H9 (cell line): Measurements from ENCODE around the gene STK38L. TPM values are rescaled to one million over a fixed set of nuclear protein-coding genes. Genes with fewer than 3 reads are reported as not detected.

Experiments
- DNase-seq: peaks from one replicate; pipeline ENCODE4 v3.0.0-alpha.2; 2017
- H2AFZ ChIP-seq: one replicate; pipeline ENCODE4 v1.6.1; 2013; ENCODE audit warnings: mild to moderate bottlenecking, low read length, control low read depth, moderate library complexity
- H2AK5ac ChIP-seq: 2 replicates; pipeline ENCODE4 v1.6.1; 2013; ENCODE audit warnings: low read length, control low read depth, mixed read lengths; ENCODE audit not compliant: insufficient read length
- H2BK120ac ChIP-seq: one replicate; pipeline ENCODE4 v1.6.1; 2013; ENCODE audit warnings: low read depth, mild to moderate bottlenecking, low read length, control low read depth, inconsistent platforms; ENCODE audit not compliant: poor library complexity, severe bottlenecking
- H2BK12ac ChIP-seq: 2 replicates; pipeline ENCODE4 v1.6.1; 2013; ENCODE audit warnings: low read length, control low read depth, mixed read lengths, low read depth; ENCODE audit not compliant: insufficient read length
- H2BK15ac ChIP-seq: 2 replicates; pipeline ENCODE4 v1.6.1; 2013; ENCODE audit warnings: low read depth, low read length, control low read depth
- H2BK20ac ChIP-seq: one replicate; pipeline ENCODE4 v1.6.1; 2013; ENCODE audit warnings: low read depth, mild to moderate bottlenecking, low read length, control low read depth, inconsistent platforms; ENCODE audit not compliant: poor library complexity, severe bottlenecking
- H2BK5ac ChIP-seq: 2 replicates; pipeline ENCODE4 v1.6.1; 2013; ENCODE audit warnings: low read length, control low read depth, mixed read lengths; ENCODE audit not compliant: insufficient read length
- H3K14ac ChIP-seq: 2 replicates; pipeline ENCODE4 v1.6.1; 2013; ENCODE audit warnings: low read length, control low read depth; ENCODE audit not compliant: insufficient read depth
- H3K18ac ChIP-seq: 2 replicates; pipeline ENCODE4 v1.6.1; 2013; ENCODE audit warnings: low read depth, mild to moderate bottlenecking, mixed read lengths, low read length, control low read depth; ENCODE audit not compliant: insufficient read length
- H3K23ac ChIP-seq: 2 replicates; pipeline ENCODE4 v1.6.1; 2013; ENCODE audit warnings: low read length, control low read depth, mixed read lengths, low read depth; ENCODE audit not compliant: insufficient read length
- H3K23me2 ChIP-seq: 2 replicates; pipeline ENCODE4 v1.6.1; 2013; ENCODE audit warnings: low read depth, mild to moderate bottlenecking, mixed read lengths, low read length, control low read depth; ENCODE audit not compliant: insufficient read length, poor library complexity, severe bottlenecking
- H3K27ac ChIP-seq: 2 replicates; pipeline ENCODE4 v1.5.1; 2013; ENCODE audit warnings: low read length, control low read depth, mixed read lengths, low read depth; ENCODE audit not compliant: insufficient read length
- H3K27me3 ChIP-seq: 2 replicates; pipeline ENCODE4 v1.6.1; 2013; ENCODE audit warnings: low read length, control low read depth, inconsistent platforms; ENCODE audit not compliant: insufficient read depth
- H3K4ac ChIP-seq: 2 replicates; pipeline ENCODE4 v1.6.1; 2013; ENCODE audit warnings: low read depth, mild to moderate bottlenecking, control low read depth, inconsistent platforms, low read length, moderate library complexity
- H3K4me1 ChIP-seq: 2 replicates; pipeline ENCODE4 v1.6.1; 2013; ENCODE audit warnings: low read length, control low read depth, inconsistent platforms; ENCODE audit not compliant: insufficient read depth
- H3K4me2 ChIP-seq: 2 replicates; pipeline ENCODE4 v1.6.1; 2013; ENCODE audit warnings: low read length, control low read depth, mixed read lengths; ENCODE audit not compliant: insufficient read length, insufficient read depth
- H3K56ac ChIP-seq: 2 replicates; pipeline ENCODE4 v1.6.1; 2013; ENCODE audit warnings: low read depth, mild to moderate bottlenecking, mixed read lengths, low read length, control low read depth; ENCODE audit not compliant: insufficient read length
- H3K79me1 ChIP-seq: 2 replicates; pipeline ENCODE4 v1.6.1; 2013; ENCODE audit warnings: low read depth, mild to moderate bottlenecking, moderate library complexity, low read length, control low read depth, inconsistent platforms; ENCODE audit not compliant: insufficient read depth, poor library complexity, severe bottlenecking
- H3K79me2 ChIP-seq: 2 replicates; pipeline ENCODE4 v1.6.1; 2013; ENCODE audit warnings: low read length, control low read depth, inconsistent platforms; ENCODE audit not compliant: insufficient read depth
- H3K9ac ChIP-seq: 2 replicates; pipeline ENCODE4 v1.6.1; 2013; ENCODE audit warnings: low read length, control low read depth, mixed read lengths; ENCODE audit not compliant: insufficient read length; ENCODE audit errors: extremely low read depth
- H3K9me3 ChIP-seq: one replicate; pipeline ENCODE4 v1.6.1; 2013; ENCODE audit warnings: low read depth, low read length, inconsistent platforms; ENCODE audit not compliant: control insufficient read depth
- H3T11ph ChIP-seq: one replicate; pipeline ENCODE4 v1.6.1; 2013; ENCODE audit warnings: mild to moderate bottlenecking, low read length, control low read depth, inconsistent platforms
- H4K20me1 ChIP-seq: one replicate; pipeline ENCODE4 v1.6.1; 2013; ENCODE audit not compliant: control insufficient read depth, insufficient read length, insufficient read depth
- H4K5ac ChIP-seq: 2 replicates; pipeline ENCODE4 v1.6.1; 2013; ENCODE audit warnings: low read depth, mild to moderate bottlenecking, mixed read lengths, low read length, control low read depth; ENCODE audit not compliant: insufficient read length
- H4K8ac ChIP-seq: replicated peaks from 2 replicates; pipeline ENCODE4 v1.6.1; 2013; ENCODE audit warnings: low read length, control low read depth, mixed read lengths, low read depth; ENCODE audit not compliant: insufficient read length
- H4K91ac ChIP-seq: 2 replicates; pipeline ENCODE4 v1.6.1; 2013; ENCODE audit warnings: low read depth, mild to moderate bottlenecking, moderate library complexity, mixed read lengths, low read length, control low read depth; ENCODE audit not compliant: insufficient read length
- H3K27ac Mint-ChIP-seq, 3 experiments: 2 replicates in 2 of 3; 3 replicates in 1 of 3; pipeline ENCODE4 v1.8.0; 2020 to 2021; ENCODE audit warnings: mixed read lengths in 3 of 3, mild to moderate bottlenecking in 1 of 3, moderate library complexity in 1 of 3
- H3K27me3 Mint-ChIP-seq: 2 replicates; pipeline ENCODE4 v1.8.0; 2021; ENCODE audit warnings: low read depth, mild to moderate bottlenecking, moderate library complexity, mixed read lengths
- H3K36me3 Mint-ChIP-seq, 3 experiments: 2 replicates in 2 of 3; 3 replicates in 1 of 3; pipeline ENCODE4 v1.8.0; 2020 to 2021; ENCODE audit warnings: low read depth in 3 of 3, mixed read lengths in 3 of 3; ENCODE audit not compliant: insufficient read depth in 1 of 3
- H3K4me1 Mint-ChIP-seq, 2 experiments: 2 replicates each; pipeline ENCODE4 v1.8.0; 2020; ENCODE audit warnings: mixed read lengths in 2 of 2
- H3K4me3 Mint-ChIP-seq, 2 experiments: 2 replicates in 1 of 2; 3 replicates in 1 of 2; pipeline ENCODE4 v1.8.0; 2020 to 2021; ENCODE audit warnings: mild to moderate bottlenecking in 2 of 2, mixed read lengths in 2 of 2, moderate library complexity in 1 of 2
- H3K9me3 Mint-ChIP-seq, 2 experiments: 2 replicates in 1 of 2; 3 replicates in 1 of 2; pipeline ENCODE4 v1.8.0; 2020; ENCODE audit warnings: mild to moderate bottlenecking in 2 of 2, mixed read lengths in 2 of 2, moderate library complexity in 1 of 2
- WGBS: extraction: QIAGEN DNeasy Blood & Tissue Kit; methylation state at CpG from one replicate; pipeline ENCODE4 v1.1.7; 2013; ENCODE audit warnings: missing lambda C conversion rate, low lambda C conversion rate, mixed read lengths; ENCODE audit not compliant: insufficient read length; ENCODE audit errors: extremely low coverage; 5-methylcytosine and 5-hydroxymethylcytosine counted together
- total RNA-seq: library from RNA; stranded (reverse); gene quantifications from 2 replicates; pipeline ENCODE4 v1.2.1, GENCODE V29; 2021
- TF ChIP-seq, protein P1 (sequence below): fragments of 200-600 bp; sonication (generic); conservative IDR thresholded peaks from 3 replicates; pipeline ENCODE4 v1.8.0; 2021; ENCODE audit warnings: antibody characterized with exemption, mild to moderate bottlenecking

Gene STK38L
- total RNA-seq, 1 experiment from 2014 or later: 44.9 TPM

DNA sequence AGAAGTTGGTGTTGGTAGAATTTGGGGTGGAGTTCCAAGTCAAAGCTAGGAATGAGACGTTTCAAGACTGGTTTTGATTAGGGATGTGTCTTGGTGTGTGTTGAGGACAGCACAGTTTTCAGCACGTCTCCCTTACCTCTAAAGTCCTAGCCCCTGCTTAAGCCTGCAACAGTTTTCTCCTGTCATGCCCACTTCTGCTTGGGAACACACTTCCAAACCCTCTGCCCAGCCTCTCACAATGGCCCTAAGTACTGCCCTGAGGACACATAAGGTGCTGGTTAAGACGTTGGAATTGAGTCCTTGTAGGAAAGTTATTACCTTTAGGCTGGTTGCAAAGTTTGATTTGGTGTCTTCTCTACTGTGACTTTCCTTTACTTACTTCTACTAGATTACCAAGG is 87.8 kb downstream of the STK38L start:
- H2BK12ac ChIP-seq: no peak overlapping the region
- H3K4me1 Mint-ChIP-seq: peaks cover 20 to 29% of the 10 kb centered on the region in 2 experiments
- no peaks in the 10 kb centered on the region for H4K20me1 ChIP-seq
- H3K27me3 Mint-ChIP-seq: peaks cover 31% of the 10 kb centered on the region
- H3K79me1 ChIP-seq: no peaks in the 10 kb centered on the region
- TF ChIP-seq, protein P1, sequence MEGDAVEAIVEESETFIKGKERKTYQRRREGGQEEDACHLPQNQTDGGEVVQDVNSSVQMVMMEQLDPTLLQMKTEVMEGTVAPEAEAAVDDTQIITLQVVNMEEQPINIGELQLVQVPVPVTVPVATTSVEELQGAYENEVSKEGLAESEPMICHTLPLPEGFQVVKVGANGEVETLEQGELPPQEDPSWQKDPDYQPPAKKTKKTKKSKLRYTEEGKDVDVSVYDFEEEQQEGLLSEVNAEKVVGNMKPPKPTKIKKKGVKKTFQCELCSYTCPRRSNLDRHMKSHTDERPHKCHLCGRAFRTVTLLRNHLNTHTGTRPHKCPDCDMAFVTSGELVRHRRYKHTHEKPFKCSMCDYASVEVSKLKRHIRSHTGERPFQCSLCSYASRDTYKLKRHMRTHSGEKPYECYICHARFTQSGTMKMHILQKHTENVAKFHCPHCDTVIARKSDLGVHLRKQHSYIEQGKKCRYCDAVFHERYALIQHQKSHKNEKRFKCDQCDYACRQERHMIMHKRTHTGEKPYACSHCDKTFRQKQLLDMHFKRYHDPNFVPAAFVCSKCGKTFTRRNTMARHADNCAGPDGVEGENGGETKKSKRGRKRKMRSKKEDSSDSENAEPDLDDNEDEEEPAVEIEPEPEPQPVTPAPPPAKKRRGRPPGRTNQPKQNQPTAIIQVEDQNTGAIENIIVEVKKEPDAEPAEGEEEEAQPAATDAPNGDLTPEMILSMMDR: no peak
- H3K56ac ChIP-seq: no peak overlapping the region
- H3K23ac ChIP-seq: no peak overlapping the region
- H3K18ac ChIP-seq: no peak overlapping the region
- no peak overlapping the region for H2BK20ac ChIP-seq
- no peak overlapping the region for H3K14ac ChIP-seq
- no peak for DNase-seq
- peaks cover 8% of the 10 kb centered on the region for H3K23me2 ChIP-seq
- H3K27ac ChIP-seq: no peak overlapping the region
- no peaks in the 10 kb centered on the region; the same call in none of the 2 replicates for H3K4me1 ChIP-seq
- H2AK5ac ChIP-seq: no peak overlapping the region
- H3K9ac ChIP-seq: peak overlapping the region; percentile 46
- H3K27me3 ChIP-seq: peaks cover 10% of the 10 kb centered on the region; the same call in 1 of the 2 replicates
- no peak overlapping the region for H3K27ac Mint-ChIP-seq
- no peak overlapping the region for H3K4ac ChIP-seq
- H3K9me3 ChIP-seq: no peaks in the 10 kb centered on the region
- H4K5ac ChIP-seq: no peak overlapping the region
- H3K4me2 ChIP-seq: peak overlapping the region; percentile 71
- no peak overlapping the region for H2BK5ac ChIP-seq
- no peak overlapping the region for H2BK15ac ChIP-seq
- H3K36me3 Mint-ChIP-seq: no peaks in the 10 kb centered on the region
- no peaks in the 10 kb centered on the region for H3K9me3 Mint-ChIP-seq
- H4K8ac ChIP-seq: no peak overlapping the region
- WGBS: no CpG with 5 or more reads among the region's 3 CpGs
- no peak overlapping the region for H4K91ac ChIP-seq
- no peak overlapping the region for H2AFZ ChIP-seq
- 0 out of 2 replicates have a peak, but pooled peaks cover 2% of the 10 kb centered on the region for H3K79me2 ChIP-seq
- no peak overlapping the region for H2BK120ac ChIP-seq
- H3K4me3 Mint-ChIP-seq: peak overlapping the region; percentile 70 to 87
- no peak overlapping the region for H3T11ph ChIP-seq
